Activated T-helper 1 cell treated with Interleukin-2 at 50 U/mL for 16 hours (primary cell): ENCODE measurements around the gene CFAP299.

Source experiments
- DNase-seq: peaks from one replicate; pipeline ENCODE4 v3.0.0-alpha.2; 2020; ENCODE audit warnings: low read depth

The CFAP299 gene

GRCh38 chr4:80390178-80390577 is 54.6 kb downstream of the CFAP299 start:
- DNase-seq: no peak

- DNase-seq: no peak
These were observed 57.9 kb downstream of the CFAP299 start for GRCh38 chr4:80393246-80393969.

GRCh38 chr4:80393970-80394250 is 58.4 kb downstream of the CFAP299 start:
- DNase-seq: no peak

- no peak for DNase-seq
These were observed 71.7 kb downstream of the CFAP299 start for GRCh38 chr4:80407246-80407645.

- no peak for DNase-seq
These were observed 74.3 kb downstream of the CFAP299 start for GRCh38 chr4:80409809-80410208.

GRCh38 chr4:80412322-80412721 is 76.8 kb downstream of the CFAP299 start:
- no peak for DNase-seq

- no peak for DNase-seq
These were observed 77.6 kb downstream of the CFAP299 start for GRCh38 chr4:80413086-80413485.

GRCh38 chr4:80417019-80417418 is 81.5 kb downstream of the CFAP299 start:
- no peak for DNase-seq

- no peak for DNase-seq
These were observed 84.4 kb downstream of the CFAP299 start for GRCh38 chr4:80419946-80420345.

GRCh38 chr4:80420638-80421037 is 85.1 kb downstream of the CFAP299 start:
- no peak for DNase-seq

GRCh38 chr4:80422727-80423404 is 87.3 kb downstream of the CFAP299 start:
- no peak for DNase-seq

GRCh38 chr4:80423553-80424224 is 88.2 kb downstream of the CFAP299 start:
- no peak for DNase-seq

- no peak for DNase-seq
These were observed 88.7 kb downstream of the CFAP299 start for GRCh38 chr4:80424225-80424581.

- no peak for DNase-seq
These were observed 89.9 kb downstream of the CFAP299 start for GRCh38 chr4:80425124-80426100.

- no peak for DNase-seq
These were observed 95.9 kb downstream of the CFAP299 start for GRCh38 chr4:80431203-80431965.

GRCh38 chr4:80434238-80434637 is 98.7 kb downstream of the CFAP299 start:
- no peak for DNase-seq

GRCh38 chr4:80438016-80438415 is 102.5 kb downstream of the CFAP299 start:
- no peak for DNase-seq

- peak; percentile 9 for DNase-seq
These were observed 103.9 kb downstream of the CFAP299 start for GRCh38 chr4:80439294-80440061.

GRCh38 chr4:80446248-80446647 is 110.7 kb downstream of the CFAP299 start:
- no peak for DNase-seq

- DNase-seq: no peak
These were observed 111.1 kb downstream of the CFAP299 start for GRCh38 chr4:80446664-80447063.

GRCh38 chr4:80447493-80447892 is 112.0 kb downstream of the CFAP299 start:
- no peak for DNase-seq
